DOHH2 (cell line): ENCODE data around the gene ZFPL1.

Source experiments
- EZH2phosphoT487 ChIP-seq: fragments of 200-600 bp; sonication (generic); IDR thresholded peaks from 2 replicates; pipeline ENCODE4 v1.6.1; 2017; ENCODE audit warnings: borderline replicate concordance, mild to moderate bottlenecking, antibody characterized with exemption, low read length, moderate library complexity, mixed read lengths
- TF ChIP-seq, protein P1 (sequence below): fragments of 200-600 bp; sonication (generic); IDR thresholded peaks from one replicate; pipeline ENCODE4 v1.5.1; 2014; ENCODE audit warnings: antibody characterized with exemption, mild to moderate bottlenecking, low read depth, low read length; ENCODE audit not compliant: poor library complexity, severe bottlenecking

DNA sequence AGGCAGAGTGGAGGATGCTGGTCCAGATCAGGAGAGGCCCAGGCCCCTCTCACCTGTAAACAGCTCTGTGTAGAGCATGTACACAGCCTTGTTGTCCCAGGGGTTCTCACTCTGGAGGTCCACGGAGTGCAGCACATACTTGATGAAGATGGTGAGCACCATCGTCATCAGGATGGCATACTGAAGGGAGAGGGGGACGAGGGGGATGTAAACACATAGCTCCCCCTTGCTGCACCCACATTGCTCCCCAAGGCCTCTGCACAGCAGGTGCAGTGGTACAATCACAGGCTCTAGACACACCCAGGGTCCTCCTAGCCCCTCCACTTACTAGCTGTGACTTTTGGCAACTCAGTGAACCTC lies 47.4 kb downstream of the ZFPL1 start:
- TF ChIP-seq, protein P1, sequence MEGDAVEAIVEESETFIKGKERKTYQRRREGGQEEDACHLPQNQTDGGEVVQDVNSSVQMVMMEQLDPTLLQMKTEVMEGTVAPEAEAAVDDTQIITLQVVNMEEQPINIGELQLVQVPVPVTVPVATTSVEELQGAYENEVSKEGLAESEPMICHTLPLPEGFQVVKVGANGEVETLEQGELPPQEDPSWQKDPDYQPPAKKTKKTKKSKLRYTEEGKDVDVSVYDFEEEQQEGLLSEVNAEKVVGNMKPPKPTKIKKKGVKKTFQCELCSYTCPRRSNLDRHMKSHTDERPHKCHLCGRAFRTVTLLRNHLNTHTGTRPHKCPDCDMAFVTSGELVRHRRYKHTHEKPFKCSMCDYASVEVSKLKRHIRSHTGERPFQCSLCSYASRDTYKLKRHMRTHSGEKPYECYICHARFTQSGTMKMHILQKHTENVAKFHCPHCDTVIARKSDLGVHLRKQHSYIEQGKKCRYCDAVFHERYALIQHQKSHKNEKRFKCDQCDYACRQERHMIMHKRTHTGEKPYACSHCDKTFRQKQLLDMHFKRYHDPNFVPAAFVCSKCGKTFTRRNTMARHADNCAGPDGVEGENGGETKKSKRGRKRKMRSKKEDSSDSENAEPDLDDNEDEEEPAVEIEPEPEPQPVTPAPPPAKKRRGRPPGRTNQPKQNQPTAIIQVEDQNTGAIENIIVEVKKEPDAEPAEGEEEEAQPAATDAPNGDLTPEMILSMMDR, result no peak
- no peak for TF ChIP-seq EZH2phosphoT487
